ENCODE measurements around the gene BICDL1. TPM values are rescaled to one million over a fixed set of nuclear protein-coding genes. Genes with fewer than 3 reads are reported as not detected.

Gene BICDL1
- total RNA-seq, 1 experiment from 2014 or later = 14.2 TPM

- CTCF ChIA-PET = no interaction called here
- POLR2A ChIA-PET = no interaction called here
- DNase-seq = no peak
- H3K9me3 Mint-ChIP-seq (ENCODE audit: unreplicated experiment) = peaks cover 5% of the 10 kb centered on the region
- Histone ChIP-seq H3K27me3 (replicated peaks; ENCODE audit: control insufficient read depth, insufficient read depth, low read length) (no peaks in the 10 kb centered on the region), H3K4me1 (peaks cover 5% of the 10 kb centered on the region; the same call in 1 of the 2 replicates), H3K9me3 (0 out of 2 replicates have a peak, but pooled peaks cover 5% of the 10 kb centered on the region), H3K4me3 (ENCODE audit: low read depth, low read length) (no peak overlapping the region), H3K36me3 (ENCODE audit: control insufficient read depth, insufficient read depth, low read length) (no peaks in the 10 kb centered on the region)
- intact Hi-C loops (cut with micrococcal nuclease; ENCODE audit: unreplicated experiment) = loop anchor here (5.0 kb wide), 1 partner anchor 40 kb away; no protein-coding TSS in a partner anchor
- BruUV-seq (replicated peaks) = no TSS peak
- no peaks in the 10 kb centered on the region for H3K27me3 Mint-ChIP-seq (ENCODE audit: insufficient read depth, unreplicated experiment)
- TF ChIP-seq CTCF (IDR thresholded peaks at IDR 0.05; ENCODE audit: insufficient read depth in 1 of 2, low read depth in 1 of 2, low read length in 1 of 2, severe bottlenecking in 1 of 2, unreplicated experiment in 1 of 2) = no peak
- H3K4me3 Mint-ChIP-seq (ENCODE audit: unreplicated experiment) = no peak overlapping the region
- H3K36me3 Mint-ChIP-seq (ENCODE audit: insufficient read depth, unreplicated experiment) = no peaks in the 10 kb centered on the region
- H3K4me1 Mint-ChIP-seq (ENCODE audit: low read depth, unreplicated experiment) = peaks cover 2% of the 10 kb centered on the region
- no peak overlapping the region for H3K27ac Mint-ChIP-seq (ENCODE audit: unreplicated experiment)
Observed at GRCh38 chr12:120047072-120047471, 58.0 kb downstream of the BICDL1 start.

DNA sequence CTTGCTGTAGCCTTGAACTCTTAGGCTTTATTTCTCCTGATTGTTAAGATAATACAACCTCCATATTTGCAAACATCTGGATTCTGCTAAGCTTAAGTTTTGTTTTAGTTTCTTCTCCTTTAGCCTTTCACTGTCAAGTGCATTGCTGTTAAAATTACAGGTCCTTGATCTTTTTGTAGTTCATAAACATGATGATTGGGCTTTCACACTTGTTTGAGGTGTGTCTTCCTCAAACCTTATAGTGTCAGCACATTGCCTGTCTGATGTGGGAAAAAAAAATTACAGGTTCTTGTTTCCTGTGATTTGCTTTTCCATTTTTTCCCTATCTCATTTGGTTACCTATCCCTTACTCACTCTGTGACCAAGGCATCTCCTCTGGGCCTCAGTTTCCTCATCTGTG is 59.2 kb downstream of the BICDL1 start:
- no peaks in the 10 kb centered on the region for H3K36me3 ChIP-seq (ENCODE audit: control insufficient read depth, insufficient read depth, low read length)
- BruUV-seq (replicated peaks) = no TSS peak
- no peak for TF ChIP-seq CTCF (IDR thresholded peaks at IDR 0.05; ENCODE audit: insufficient read depth in 1 of 2, low read depth in 1 of 2, low read length in 1 of 2, severe bottlenecking in 1 of 2, unreplicated experiment in 1 of 2)
- H3K4me3 ChIP-seq (ENCODE audit: low read depth, low read length) = no peak overlapping the region
- CTCF ChIA-PET = no interaction called here
- DNase-seq = no peak
- Mint-ChIP-seq H3K9me3 (ENCODE audit: unreplicated experiment) (peaks cover 11% of the 10 kb centered on the region), H3K27me3 (ENCODE audit: insufficient read depth, unreplicated experiment) (no peaks in the 10 kb centered on the region), H3K4me1 (ENCODE audit: low read depth, unreplicated experiment) (no peaks in the 10 kb centered on the region), H3K36me3 (ENCODE audit: insufficient read depth, unreplicated experiment) (no peaks in the 10 kb centered on the region), H3K4me3 (ENCODE audit: unreplicated experiment) (no peak overlapping the region), H3K27ac (ENCODE audit: unreplicated experiment) (no peak overlapping the region)
- H3K4me1 ChIP-seq = peaks cover 5% of the 10 kb centered on the region; the same call in 1 of the 2 replicates
- H3K27me3 ChIP-seq (replicated peaks; ENCODE audit: control insufficient read depth, insufficient read depth, low read length) = no peaks in the 10 kb centered on the region
- intact Hi-C loops (cut with micrococcal nuclease; ENCODE audit: unreplicated experiment) = loop anchor here (5.0 kb wide), 1 partner anchor 39 kb away; no protein-coding TSS in a partner anchor
- 0 out of 2 replicates have a peak, but pooled peaks cover 5% of the 10 kb centered on the region for H3K9me3 ChIP-seq
- POLR2A ChIA-PET = no interaction called here

DNA sequence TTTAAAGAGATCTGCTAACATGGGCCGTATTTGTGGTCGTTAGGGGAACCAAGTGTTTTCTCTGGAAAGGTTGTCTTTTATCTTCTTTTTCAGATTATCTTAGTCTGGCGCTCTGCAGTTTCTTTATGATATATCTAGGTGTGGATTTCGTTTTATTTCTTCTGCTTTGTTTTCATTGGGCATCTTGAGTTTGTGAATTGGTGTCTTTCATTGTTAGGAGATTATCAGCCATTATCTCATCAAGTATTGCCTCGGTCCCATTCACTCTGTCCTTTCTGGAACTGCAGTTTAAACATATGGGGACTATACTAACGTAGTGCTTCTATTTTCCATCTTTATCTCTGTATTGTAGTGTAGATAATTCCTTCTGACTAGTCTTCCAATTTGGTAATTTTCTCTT is 60.4 kb downstream of the BICDL1 start:
- TF ChIP-seq CTCF (IDR thresholded peaks at IDR 0.05; ENCODE audit: insufficient read depth in 1 of 2, low read depth in 1 of 2, low read length in 1 of 2, severe bottlenecking in 1 of 2, unreplicated experiment in 1 of 2) = no peak
- ChIA-PET POLR2A (no interaction called here), CTCF (no interaction called here)
- Mint-ChIP-seq H3K27ac (ENCODE audit: unreplicated experiment) (no peak overlapping the region), H3K4me1 (ENCODE audit: low read depth, unreplicated experiment) (no peaks in the 10 kb centered on the region), H3K4me3 (ENCODE audit: unreplicated experiment) (no peak overlapping the region), H3K36me3 (ENCODE audit: insufficient read depth, unreplicated experiment) (no peaks in the 10 kb centered on the region), H3K9me3 (ENCODE audit: unreplicated experiment) (peaks cover 11% of the 10 kb centered on the region), H3K27me3 (ENCODE audit: insufficient read depth, unreplicated experiment) (no peaks in the 10 kb centered on the region)
- intact Hi-C loops (cut with micrococcal nuclease; ENCODE audit: unreplicated experiment) = loop anchor here (5.0 kb wide), 1 partner anchor 38 kb away; no protein-coding TSS in a partner anchor
- H3K9me3 ChIP-seq = 0 out of 2 replicates have a peak, but pooled peaks cover 5% of the 10 kb centered on the region
- no TSS peak for BruUV-seq (replicated peaks)
- H3K4me1 ChIP-seq = peaks cover 5% of the 10 kb centered on the region; the same call in 1 of the 2 replicates
- no peaks in the 10 kb centered on the region for H3K36me3 ChIP-seq (ENCODE audit: control insufficient read depth, insufficient read depth, low read length)
- H3K4me3 ChIP-seq (ENCODE audit: low read depth, low read length) = no peak overlapping the region
- no peak for DNase-seq
- H3K27me3 ChIP-seq (replicated peaks; ENCODE audit: control insufficient read depth, insufficient read depth, low read length) = no peaks in the 10 kb centered on the region
